GM10266 (cell line): ENCODE data around the gene VWA3A.
A peak's percentile ranks its signal among the peaks of the same experiment; 100 is the strongest.

Experiments
- DNase-seq: peaks from one replicate; pipeline ENCODE4 v3.0.0; 2012; ENCODE audit errors: extremely low spot score
- TF ChIP-seq, protein P1 (sequence below): IDR thresholded peaks from 2 replicates; pipeline ENCODE4 v1.5.1; 2012; ENCODE audit warnings: mild to moderate bottlenecking, low read depth; ENCODE audit not compliant: control insufficient read depth, insufficient read depth; ENCODE audit errors: missing control alignments

Gene VWA3A

DNA sequence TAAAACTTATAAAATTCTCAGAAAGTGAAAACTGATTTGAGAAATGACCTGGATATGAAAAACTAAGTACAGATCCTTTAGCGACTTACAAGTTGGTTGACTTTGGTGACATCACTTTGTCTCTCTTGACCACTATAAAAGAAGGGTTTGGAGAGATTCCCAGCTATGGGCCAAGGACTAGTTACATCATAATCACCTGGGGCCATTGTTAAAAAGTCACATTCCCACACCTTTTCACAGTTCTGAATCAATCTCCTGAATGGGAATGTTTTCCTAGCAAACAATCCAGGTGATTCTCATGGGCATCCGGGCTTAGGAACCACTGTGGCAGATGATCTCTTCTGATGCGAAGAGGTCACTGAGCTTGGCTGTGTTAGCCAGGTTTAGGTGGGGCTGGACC lies 620 bp upstream of the VWA3A start:
- TF ChIP-seq, protein P1, sequence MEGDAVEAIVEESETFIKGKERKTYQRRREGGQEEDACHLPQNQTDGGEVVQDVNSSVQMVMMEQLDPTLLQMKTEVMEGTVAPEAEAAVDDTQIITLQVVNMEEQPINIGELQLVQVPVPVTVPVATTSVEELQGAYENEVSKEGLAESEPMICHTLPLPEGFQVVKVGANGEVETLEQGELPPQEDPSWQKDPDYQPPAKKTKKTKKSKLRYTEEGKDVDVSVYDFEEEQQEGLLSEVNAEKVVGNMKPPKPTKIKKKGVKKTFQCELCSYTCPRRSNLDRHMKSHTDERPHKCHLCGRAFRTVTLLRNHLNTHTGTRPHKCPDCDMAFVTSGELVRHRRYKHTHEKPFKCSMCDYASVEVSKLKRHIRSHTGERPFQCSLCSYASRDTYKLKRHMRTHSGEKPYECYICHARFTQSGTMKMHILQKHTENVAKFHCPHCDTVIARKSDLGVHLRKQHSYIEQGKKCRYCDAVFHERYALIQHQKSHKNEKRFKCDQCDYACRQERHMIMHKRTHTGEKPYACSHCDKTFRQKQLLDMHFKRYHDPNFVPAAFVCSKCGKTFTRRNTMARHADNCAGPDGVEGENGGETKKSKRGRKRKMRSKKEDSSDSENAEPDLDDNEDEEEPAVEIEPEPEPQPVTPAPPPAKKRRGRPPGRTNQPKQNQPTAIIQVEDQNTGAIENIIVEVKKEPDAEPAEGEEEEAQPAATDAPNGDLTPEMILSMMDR: no peak
- DNase-seq: no peak

DNA sequence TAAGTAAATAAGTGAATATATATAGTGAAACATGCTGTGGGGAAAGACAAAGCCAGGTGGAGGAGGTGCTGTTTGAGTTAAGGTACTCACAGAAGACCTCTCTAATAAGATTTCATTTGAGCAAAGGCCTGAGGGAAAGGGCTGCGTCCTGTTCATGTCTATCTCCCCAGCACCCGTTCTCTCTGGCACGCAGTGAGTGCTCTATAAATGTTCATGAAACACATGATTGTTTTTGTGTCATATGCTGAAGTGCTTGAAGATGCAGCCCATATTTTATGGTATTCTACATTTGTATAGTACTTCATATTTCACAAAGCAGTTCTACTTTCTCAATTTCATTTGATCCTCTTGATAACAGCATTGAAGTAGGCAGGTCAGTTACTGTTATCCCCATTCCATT lies 990 bp downstream of the VWA3A start:
- TF ChIP-seq, protein P1: no peak
- no peak for DNase-seq

DNA sequence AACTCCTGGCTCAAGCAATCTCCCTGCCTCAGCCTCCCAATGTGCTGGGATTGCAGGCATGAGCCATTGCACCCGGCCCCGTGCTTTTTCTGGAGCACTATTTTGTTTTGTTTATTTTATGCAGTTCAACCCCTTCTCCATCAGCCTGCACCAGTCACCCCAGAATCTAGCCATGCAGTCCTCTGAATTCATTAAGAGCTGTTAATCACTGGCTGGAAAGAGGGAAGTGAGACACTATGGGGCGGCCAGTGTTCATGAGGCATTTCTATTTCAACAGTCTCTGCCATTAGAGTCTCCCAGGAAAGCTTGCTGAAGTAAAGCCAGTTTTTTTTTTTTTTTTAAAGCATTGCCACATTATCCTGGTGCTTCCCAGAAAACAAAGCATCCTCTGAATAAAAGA lies 1.7 kb downstream of the VWA3A start:
- TF ChIP-seq, protein P1: no peak
- DNase-seq: no peak

DNA sequence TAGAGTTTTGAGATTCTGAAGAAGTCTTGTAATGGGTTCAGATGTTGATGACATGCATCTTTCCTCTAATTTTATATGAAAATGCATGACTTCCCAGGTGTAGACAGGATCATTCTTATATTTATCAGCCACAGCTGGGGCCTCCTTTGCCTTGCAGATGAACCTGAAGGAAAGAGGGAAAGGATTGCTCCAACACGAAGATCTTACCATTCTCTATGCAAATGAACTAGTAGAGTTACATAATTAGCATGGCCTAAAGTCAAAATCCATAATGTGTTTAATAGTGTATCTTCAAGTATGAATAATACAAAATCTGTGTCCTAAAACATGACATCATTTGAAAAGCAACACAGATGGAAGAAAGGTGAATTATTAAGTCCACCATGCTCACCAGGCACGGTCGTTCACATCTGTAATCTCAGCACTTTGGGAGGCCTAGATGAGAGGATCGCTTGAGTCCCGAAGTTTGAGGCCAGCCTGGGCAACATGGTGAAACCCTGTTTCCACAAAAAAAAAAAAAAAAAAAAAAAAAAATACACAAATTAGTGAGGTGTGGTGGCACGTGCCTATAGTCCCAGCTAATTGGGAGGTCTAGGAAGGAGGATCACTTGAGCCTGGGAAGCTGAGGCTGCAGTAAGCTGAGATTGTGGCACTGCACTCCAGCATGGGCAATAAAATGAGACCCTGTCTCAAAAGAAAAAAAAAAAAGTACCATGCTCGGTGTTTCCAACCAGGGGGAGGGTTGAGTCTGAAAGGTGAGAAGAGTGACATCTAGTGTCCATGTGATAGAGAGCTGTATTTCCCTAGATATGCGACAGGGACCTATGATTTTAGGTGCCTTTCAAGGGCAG lies 6.3 kb downstream of the VWA3A start:
- TF ChIP-seq, protein P1: peak; percentile 69
- DNase-seq: peak; percentile 68

DNA sequence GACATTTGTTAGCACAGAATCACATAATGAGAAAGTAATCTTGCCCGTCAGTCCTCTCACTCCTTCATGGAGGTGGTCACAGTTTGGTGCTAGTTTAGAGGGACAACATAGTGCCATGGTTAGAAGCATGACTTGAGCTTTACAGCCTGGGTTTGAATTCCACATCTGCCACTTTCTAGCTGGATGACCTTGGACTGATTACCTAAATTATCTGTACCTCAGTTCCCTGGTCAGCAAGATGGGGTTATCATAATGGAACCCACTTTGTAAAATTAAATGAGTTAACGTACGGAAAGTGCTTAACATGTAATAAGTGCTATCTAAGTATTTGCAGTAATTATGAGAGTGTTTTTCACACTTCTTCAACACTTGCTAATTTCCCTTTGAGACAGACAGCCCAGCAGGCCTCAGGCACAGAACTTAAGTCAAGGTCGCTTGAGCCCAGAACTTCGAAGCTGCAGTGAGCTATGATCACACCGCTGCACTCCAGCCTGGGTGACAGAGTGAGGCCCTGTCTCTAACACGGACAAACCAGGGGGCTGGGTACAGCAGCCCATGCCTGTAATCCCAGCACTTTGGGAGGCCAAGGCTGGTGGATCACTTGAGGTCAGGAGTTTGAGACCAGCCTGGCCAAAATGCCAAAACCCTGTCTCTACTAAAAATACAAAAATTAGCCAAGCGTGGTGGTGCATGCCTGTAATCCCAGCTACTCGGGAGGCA lies 7.1 kb downstream of the VWA3A start:
- DNase-seq: no peak
- TF ChIP-seq, protein P1: no peak

DNA sequence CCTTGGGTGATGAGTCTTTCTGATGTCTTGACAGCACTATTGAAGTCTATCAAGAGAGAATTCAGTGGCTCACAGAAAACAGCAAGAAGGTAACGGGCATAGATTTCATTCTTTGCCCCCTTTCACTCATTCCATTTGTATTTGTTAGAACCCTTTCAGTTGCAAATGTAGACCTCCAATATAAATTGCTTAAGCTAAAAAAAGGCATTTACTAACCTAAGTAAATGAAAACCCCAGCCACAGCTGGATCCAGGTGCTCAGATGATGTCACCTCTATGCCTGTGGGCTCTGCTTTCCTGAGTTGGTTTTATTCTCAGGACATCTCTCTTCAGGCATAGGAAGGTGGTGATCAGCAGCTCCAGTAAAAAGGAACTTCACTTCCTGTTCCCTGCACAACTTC lies 11.1 kb downstream of the VWA3A start:
- DNase-seq: no peak
- TF ChIP-seq, protein P1: no peak
